ENCODE results near the gene SLC12A7. TPM values are rescaled to one million over a fixed set of nuclear protein-coding genes. Genes with fewer than 3 reads are reported as not detected.

The SLC12A7 gene
- total and polyA plus RNA-seq, 3 donors from 2014 or later: 73.2 to 212 (median 168) TPM

- Histone ChIP-seq H3K4me1 (peaks cover 17% of the 10 kb centered on the region), H3K4me3 (no peak overlapping the region), H3K9me3 (no peaks in the 10 kb centered on the region), H3K36me3 (ENCODE audit: low read depth, missing control alignments) (no peaks in the 10 kb centered on the region), H3K27ac (no peak overlapping the region), H3K27me3 (no peaks in the 10 kb centered on the region)
- TF ChIP-seq CTCF (IDR thresholded peaks at IDR 0.05): no peak
- no peak for DNase-seq
- intact Hi-C loops (cut with DNase I; ENCODE audit: low total_unique reads): no loop called here
- 82 to 88% methylated on average over 8 of the region's 8 CpGs for WGBS, 2 donors
Observed at GRCh38 chr5:1132570-1132969, 20.7 kb upstream of the SLC12A7 start.

DNA sequence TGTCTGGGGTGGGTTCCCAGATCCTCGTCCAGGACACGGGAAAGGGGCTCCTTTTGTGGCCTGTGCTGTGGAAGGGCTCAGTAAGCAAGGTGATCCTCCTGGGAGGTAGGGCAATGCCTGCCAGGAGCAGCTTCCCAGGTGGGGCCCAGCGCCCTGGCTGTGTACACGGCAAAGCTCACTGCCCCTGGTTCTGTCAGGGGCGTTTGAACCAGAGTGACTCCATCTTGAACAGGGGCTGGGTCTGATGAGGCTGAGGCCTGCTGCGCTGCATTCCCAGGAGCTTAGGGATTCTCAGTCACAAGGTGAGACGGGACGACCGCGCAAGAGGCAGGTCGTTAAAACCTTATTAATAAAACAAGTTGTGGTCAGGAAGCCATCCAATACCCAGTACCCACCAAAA, 19.9 kb upstream of the SLC12A7 start:
- no peak for DNase-seq
- TF ChIP-seq CTCF (IDR thresholded peaks at IDR 0.05) (no peak), POLR2A (IDR thresholded peaks at IDR 0.05) (no peak)
- Histone ChIP-seq H3K36me3 (ENCODE audit: low read depth, missing control alignments) (no peaks in the 10 kb centered on the region), H3K27ac (no peak overlapping the region), H3K4me3 (no peak overlapping the region), H3K9me3 (no peaks in the 10 kb centered on the region), H3K27me3 (no peaks in the 10 kb centered on the region), H3K4me1 (peaks cover 14% of the 10 kb centered on the region)
- intact Hi-C loops (cut with DNase I; ENCODE audit: low total_unique reads): no loop called here
- 95 to 96% methylated on average over 9 to 11 of the region's 11 CpGs for WGBS, 2 donors

GRCh38 chr5:1131191-1131621, 19.3 kb upstream of the SLC12A7 start:
- H3K27ac ChIP-seq: no peak overlapping the region
- no peak for TF ChIP-seq CTCF (IDR thresholded peaks at IDR 0.05)
- no peaks in the 10 kb centered on the region for H3K9me3 ChIP-seq
- no peak overlapping the region for H3K4me3 ChIP-seq
- H3K27me3 ChIP-seq: no peaks in the 10 kb centered on the region
- intact Hi-C loops (cut with DNase I; ENCODE audit: low total_unique reads): no loop called here
- 85 to 87% methylated on average over 6 to 14 of the region's 14 CpGs for WGBS, 2 donors
- DNase-seq: no peak
- no peaks in the 10 kb centered on the region for H3K36me3 ChIP-seq (ENCODE audit: low read depth, missing control alignments)
- H3K4me1 ChIP-seq: peaks cover 14% of the 10 kb centered on the region

DNA sequence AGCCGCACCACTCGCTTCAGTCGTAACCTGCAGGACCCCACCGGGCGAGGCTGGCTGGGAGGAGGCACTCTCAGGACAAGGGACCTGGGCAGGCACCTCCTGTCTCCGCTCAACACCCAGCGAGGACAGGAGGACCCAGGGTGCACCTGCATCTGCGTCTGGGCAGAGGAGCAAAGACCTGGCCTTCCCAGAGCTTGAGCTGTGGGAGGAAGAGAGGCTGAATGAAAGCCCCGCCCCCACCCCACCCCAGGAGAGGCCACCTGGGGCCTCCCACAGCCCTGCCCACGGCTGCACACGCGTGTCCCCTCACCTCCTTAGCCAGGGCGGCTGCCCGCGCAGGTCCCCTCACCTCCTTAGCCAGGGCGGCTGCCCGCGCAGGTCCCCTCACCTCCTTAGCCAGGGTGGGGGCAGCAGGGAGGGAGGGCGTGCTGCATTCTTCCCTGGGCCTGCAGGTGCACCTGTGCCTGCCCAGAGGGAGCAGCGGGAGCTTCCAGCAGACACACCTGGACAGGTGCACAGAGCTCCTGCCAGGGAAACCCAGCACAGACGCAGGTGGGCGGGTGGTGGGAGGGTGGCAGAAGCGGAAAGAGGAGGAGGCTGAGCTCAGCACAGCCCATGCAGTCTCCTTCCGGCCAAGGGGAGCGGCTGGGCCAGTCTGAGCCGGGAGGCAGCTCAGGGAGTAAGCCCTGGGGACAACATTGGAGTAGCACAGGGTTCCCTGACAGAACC, 18.5 kb upstream of the SLC12A7 start:
- Histone ChIP-seq H3K4me3 (no peak overlapping the region), H3K9me3 (no peaks in the 10 kb centered on the region), H3K27ac (no peak overlapping the region), H3K27me3 (no peaks in the 10 kb centered on the region), H3K36me3 (ENCODE audit: low read depth, missing control alignments) (no peaks in the 10 kb centered on the region), H3K4me1 (peaks cover 14% of the 10 kb centered on the region)
- 73 to 80% methylated on average over 5 to 26 of the region's 26 CpGs for WGBS, 2 donors
- DNase-seq: no peak
- TF ChIP-seq POLR2A (IDR thresholded peaks at IDR 0.05): no peak
- no peak for TF ChIP-seq CTCF (IDR thresholded peaks at IDR 0.05)
- intact Hi-C loops (cut with DNase I; ENCODE audit: low total_unique reads): no loop called here

DNA sequence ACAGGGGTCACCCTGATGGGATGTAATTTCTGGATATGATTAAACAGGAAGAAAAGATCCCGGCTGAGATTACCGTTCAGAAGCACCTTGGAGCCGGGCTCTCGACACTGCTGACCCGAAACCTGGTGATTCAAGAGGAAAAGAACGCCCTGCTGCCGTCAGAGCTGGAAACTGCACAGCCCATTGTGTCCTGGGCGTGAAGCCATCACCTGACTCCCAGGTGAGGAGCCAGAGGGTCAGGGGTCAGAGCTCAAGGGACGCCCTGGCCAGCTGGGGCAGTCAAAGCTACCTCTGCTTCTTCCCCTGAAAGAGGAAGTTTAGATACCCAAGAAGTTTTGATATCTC, 17.8 kb upstream of the SLC12A7 start:
- Histone ChIP-seq H3K4me1 (peaks cover 21% of the 10 kb centered on the region), H3K9me3 (no peaks in the 10 kb centered on the region), H3K36me3 (ENCODE audit: low read depth, missing control alignments) (no peaks in the 10 kb centered on the region), H3K4me3 (no peak overlapping the region), H3K27ac (no peak overlapping the region), H3K27me3 (no peaks in the 10 kb centered on the region)
- TF ChIP-seq CTCF (IDR thresholded peaks at IDR 0.05) (no peak), POLR2A (IDR thresholded peaks at IDR 0.05) (no peak)
- 91 to 92% methylated on average over 9 of the region's 9 CpGs for WGBS, 2 donors
- DNase-seq: no peak
- intact Hi-C loops (cut with DNase I; ENCODE audit: low total_unique reads): no loop called here

Data from testis (tissue), 3 donors.